Jurkat, Clone E6-1 (cell line): ENCODE data around the gene NAV2.
A peak's percentile ranks its signal among the peaks of the same experiment; 100 is the strongest.

Experiments
- DNase-seq: peaks from one replicate; pipeline ENCODE4 v3.0.0-alpha.2; 2011; ENCODE audit warnings: low read depth, low spot score
- H3K4me3 ChIP-seq: 2 replicates; pipeline ENCODE4 v1.5.1; 2011; ENCODE audit warnings: mild to moderate bottlenecking, low read length, control low read depth, moderate library complexity

The NAV2 gene

DNA sequence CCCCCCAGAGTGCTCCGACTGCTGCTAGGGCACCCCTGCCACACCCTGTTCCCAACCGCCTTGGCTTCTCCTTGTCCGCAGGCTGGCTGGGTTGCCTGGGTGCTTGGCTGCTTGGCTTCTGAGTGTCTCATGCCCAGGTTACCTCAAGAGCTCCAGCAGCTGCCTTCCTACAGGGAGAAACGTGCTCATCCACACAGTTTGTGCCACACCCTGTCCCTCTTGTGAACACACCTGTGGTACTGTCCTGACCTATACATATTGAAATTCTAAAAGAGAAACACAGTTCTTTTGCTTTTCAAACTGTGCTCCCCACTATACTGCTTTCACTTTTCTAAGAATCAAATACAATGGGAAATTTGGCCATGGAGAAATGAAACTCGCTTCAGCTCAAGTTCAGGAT is 256.2 kb downstream of the NAV2 start:
- no peak for DNase-seq
- no peak overlapping the region for H3K4me3 ChIP-seq

GRCh38 chr11:19970944-19971343 is 258.3 kb downstream of the NAV2 start:
- H3K4me3 ChIP-seq, result no peak overlapping the region
- peak; percentile 46 for DNase-seq

- DNase-seq, result no peak
These were observed 259.5 kb downstream of the NAV2 start for GRCh38 chr11:19972091-19972490.

GRCh38 chr11:19972651-19973050 is 260.0 kb downstream of the NAV2 start:
- H3K4me3 ChIP-seq, result no peak overlapping the region
- DNase-seq, result no peak

More at GRCh38 chr11:19972091-19972490, 259.5 kb downstream of the NAV2 start:
- no peak overlapping the region for H3K4me3 ChIP-seq

DNA sequence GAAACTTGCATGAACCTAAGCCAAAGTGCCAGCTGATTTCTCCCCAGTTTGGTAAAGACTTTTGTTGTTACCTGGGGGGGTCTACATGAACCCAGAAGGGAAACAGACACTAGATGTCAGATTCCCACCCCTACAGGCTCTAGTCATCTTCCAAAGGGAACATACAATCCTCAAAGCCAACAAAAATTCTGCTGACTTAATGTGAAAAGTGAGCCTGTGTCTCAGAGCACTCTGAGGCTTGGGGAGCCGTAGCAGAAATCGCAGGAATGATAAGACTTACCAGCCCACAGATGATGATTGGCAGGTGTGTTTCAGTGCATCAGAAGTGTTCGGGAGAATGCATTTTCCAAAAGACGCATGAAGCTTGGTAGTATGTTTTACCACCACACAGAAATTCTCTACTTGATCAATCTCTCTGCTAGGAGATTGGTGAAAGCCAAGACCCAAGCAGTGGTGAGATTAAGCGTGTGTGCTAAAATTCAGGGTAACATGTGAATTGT is 260.5 kb downstream of the NAV2 start:
- no peak overlapping the region for H3K4me3 ChIP-seq
- DNase-seq, result no peak

GRCh38 chr11:19974886-19975285 is 262.2 kb downstream of the NAV2 start:
- no peak overlapping the region for H3K4me3 ChIP-seq
- no peak for DNase-seq

DNA sequence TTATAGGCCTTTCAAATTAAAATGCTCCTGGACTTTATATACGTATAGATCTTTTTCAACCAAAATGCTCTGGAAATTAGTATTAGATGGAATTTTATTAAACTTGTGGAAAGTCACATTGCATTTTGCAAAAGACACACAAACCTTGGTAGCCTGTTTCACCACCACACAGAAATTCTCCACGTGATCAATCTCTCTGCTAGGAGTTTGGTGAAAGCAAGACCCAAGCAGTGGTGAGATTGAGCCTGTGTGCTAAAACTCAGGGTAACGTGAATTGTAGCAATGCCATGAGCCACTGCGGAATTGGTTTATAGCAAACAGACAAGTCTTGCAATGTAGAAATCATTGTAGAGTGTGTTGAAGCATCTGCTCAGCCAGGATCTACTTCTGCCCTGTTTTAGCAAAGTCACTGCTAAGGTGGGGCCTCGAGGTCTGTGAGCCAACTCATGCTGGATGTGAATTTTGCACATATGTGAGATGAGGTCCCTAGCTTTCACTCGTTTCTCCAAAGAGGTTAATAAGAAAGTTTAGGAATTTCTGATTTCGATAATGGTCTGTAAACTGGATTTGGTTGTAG is 262.9 kb downstream of the NAV2 start:
- no peak for DNase-seq
- H3K4me3 ChIP-seq, result no peak overlapping the region

GRCh38 chr11:19976281-19976941 is 263.8 kb downstream of the NAV2 start:
- DNase-seq, result no peak
- H3K4me3 ChIP-seq, result no peak overlapping the region

GRCh38 chr11:19977941-19978340 is 265.3 kb downstream of the NAV2 start:
- DNase-seq, result no peak
- no peak overlapping the region for H3K4me3 ChIP-seq

GRCh38 chr11:19978668-19979518 is 266.3 kb downstream of the NAV2 start:
- H3K4me3 ChIP-seq, result no peak overlapping the region
- no peak for DNase-seq

DNA sequence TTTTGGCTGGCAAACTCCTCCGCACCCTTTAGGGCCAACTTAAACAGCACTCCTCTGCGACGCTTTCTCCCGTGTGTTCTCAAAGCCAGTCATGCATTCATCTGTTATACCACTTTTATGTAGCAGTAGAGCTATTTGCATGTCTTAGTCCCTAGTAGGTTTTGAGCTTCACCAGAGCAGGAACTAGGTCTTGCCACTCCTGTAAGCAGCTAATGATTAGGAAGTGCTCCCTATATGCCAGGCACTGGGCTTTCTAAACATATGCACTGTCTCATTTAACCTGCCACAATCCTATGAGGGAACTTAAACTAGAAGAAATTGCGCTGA is 266.8 kb downstream of the NAV2 start:
- H3K4me3 ChIP-seq, result no peak overlapping the region
- no peak for DNase-seq

DNA sequence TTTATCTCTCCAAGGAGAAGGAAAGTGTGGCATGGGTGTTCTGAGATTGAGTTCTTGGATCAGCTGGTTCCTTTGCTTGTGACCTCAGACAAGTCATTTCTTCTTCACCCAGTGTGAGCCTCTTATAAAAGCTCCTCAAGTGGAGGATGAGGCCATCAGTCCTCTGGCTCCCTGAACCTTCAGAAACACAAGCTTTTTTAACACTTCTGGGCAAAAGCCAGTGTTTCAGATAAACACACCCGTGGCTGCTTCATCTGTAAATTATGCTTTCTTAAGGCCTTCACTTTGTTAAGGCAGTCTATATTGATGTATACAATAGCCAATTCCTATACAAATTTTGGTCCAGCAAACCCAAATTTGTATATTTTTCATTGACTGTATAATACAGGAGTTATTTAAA is 267.8 kb downstream of the NAV2 start:
- DNase-seq, result no peak
- H3K4me3 ChIP-seq, result no peak overlapping the region

DNA sequence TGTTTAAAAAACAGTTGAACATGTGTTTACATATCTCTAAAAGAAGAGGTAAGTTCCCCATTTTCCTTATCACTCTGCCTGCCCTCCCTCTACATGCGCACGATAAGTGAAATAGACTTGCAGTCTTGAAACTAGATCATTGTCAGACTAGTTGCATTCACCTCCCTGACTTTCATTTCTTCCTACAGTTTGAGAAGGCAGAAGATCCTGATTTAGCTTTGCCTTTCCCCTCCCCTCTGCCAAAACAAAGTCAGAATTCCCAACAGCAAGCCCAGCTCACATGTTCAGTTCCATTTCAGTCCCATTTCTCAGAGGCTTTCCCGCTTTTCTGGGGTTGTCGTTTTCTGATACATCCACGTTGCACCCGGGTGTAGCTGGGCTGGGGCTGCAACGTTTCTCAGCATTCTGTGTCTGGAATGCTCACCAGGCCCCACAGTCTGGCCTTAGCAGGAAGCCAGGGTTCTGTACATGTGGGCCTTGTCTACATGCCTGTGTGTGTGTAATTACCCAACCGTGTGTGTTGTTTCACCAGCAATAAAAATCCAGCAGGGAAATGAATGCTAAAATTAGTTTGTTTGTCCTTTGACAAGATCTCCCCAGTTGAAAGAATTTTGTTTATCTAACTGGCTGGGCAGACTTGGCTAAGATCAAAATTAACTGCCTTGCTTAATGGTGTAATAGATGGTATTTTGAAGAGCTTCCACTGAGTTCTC is 268.5 kb downstream of the NAV2 start:
- H3K4me3 ChIP-seq, result no peak overlapping the region
- DNase-seq, result no peak

DNA sequence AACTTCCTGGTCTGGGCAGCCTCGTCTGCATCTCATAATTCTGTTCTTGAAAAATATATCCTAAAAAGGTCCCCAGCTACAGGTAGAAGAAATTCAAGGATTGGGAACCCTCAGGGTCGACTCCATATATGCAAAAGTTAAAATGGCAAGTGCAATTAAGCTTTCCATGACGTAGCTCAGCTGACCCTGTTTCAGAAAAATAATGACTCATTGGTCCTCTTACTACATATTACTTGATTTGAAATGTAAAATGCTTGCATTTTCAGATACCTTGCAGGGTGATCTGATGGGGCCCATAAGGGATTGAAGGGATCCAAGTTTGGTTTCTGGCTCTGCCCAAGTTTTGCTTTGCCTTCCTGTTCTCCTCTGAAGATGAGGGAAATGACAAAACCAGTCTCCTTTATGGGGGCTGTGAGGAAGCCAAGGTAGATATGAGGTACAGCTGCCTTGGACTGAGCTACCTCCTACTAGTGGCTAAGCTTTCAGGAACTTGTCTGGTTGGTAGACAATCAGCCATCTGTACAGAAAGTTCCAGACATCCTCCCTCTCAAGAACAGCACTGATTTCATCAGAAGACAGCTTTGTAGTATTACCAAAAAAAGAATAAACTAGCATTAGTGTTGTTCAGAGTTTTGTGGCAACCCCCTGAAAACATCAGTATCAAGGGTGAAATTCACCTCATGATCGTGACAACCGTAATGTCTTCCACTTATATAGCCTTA is 270.3 kb downstream of the NAV2 start:
- no peak for DNase-seq
- H3K4me3 ChIP-seq, result no peak overlapping the region

DNA sequence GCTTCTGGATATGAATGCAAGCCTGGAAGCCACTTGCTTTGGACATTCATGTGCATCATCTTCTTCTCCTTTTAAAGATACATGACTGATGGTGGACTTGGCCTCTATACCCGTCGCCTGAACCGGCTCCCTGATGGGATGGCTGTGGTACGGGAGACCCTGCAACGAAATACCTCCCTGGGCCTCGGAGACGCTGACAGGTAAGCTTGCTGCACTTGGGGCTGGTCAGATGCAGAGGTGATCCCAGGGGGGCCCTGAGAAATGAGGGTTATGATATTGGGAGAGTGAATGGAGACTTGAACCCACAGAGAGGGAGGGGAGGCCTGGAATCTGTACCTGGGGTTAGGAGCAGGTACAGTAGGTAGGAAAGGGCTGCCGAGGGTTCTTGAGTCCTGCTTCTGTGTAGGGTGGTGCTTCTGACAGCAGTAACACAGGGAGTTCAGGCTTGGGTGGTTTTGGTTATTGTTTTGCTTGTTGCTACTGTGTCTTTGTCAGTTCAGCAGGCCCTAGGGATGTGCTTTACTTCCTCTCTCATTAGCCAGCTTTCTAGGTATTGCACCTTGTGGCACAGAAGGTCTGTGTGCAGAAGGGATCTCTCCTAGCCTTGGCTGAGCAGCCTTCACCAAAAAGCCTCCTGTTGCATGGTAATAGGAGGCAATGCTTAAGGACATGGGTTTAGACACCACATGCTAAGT is 271.6 kb downstream of the NAV2 start:
- H3K4me3 ChIP-seq, result no peak overlapping the region
- no peak for DNase-seq

- no peak overlapping the region for H3K4me3 ChIP-seq
- DNase-seq, result no peak
These were observed 272.5 kb downstream of the NAV2 start for GRCh38 chr11:19985111-19985510.

DNA sequence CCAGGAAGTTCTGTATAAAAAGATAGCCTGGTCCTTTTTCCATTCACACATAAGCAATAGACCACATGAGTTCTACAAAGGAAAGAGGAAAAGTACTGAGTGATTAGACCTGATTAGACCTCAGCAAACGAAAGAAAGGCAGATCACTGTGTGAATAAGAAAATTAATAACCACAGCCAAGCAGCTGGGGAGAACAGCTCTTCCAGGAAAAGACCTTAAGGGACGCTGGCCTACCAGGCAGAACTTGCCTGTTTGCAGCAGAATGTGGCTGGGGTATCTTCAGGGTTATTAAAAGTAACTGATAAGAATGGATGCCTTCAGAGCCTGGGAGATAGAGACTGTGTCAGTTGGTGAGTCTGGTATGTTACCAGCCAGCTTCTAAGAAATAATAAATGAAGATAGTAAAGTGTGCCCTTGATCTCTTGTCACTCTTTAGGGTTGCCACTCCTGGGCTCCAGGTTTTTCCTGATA is 274.7 kb downstream of the NAV2 start:
- H3K4me3 ChIP-seq, result no peak overlapping the region
- DNase-seq, result no peak

DNA sequence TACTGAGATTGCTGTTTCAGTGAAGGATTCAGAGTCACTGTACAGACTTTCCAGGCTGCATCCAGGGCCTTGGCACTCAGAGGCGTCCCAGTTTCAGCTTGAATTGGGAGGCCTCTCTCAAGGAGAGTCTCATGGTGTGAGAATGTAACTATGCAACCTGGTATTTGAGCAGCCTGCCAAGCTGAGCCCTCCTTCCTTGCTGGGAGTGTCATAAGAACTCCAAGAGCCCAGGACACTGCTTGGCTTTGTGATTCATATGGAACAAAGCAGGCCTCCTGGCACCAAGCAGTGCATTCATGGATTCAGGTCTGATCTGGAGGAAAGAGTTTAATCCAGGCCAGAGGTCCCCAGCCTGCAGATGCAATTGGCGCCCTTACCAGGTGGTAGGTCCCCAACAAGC is 276.0 kb downstream of the NAV2 start:
- H3K4me3 ChIP-seq, result no peak overlapping the region
- DNase-seq, result no peak
